T47D (cell line): ENCODE results near the gene SACM1L.
"Not testable (repeated sequence)": the region's sequence is repeated elsewhere in the genome, so short reads cannot be mapped to it uniquely, and the experiment has no call there.

Experiments
- DNase-seq, 2 experiments: peaks; one replicate each; pipeline versions ENCODE4 v3.0.0 to v3.0.0-alpha.2; 2011 to 2012; ENCODE audit warnings: low read depth in 1 of 2, low spot score in 1 of 2
- JUND ChIP-seq: IDR thresholded peaks from 2 replicates; pipeline ENCODE4 v1.6.1; 2012; ENCODE audit warnings: low read depth
- in situ Hi-C: cut with HindIII; loops from 2 replicates; pipeline ENCODE4 v1.10.0; 2016; ENCODE audit warnings: low sequenced_read_pairs, low pct_unique_long_range_greater_than_20kb

SACM1L gene

DNA sequence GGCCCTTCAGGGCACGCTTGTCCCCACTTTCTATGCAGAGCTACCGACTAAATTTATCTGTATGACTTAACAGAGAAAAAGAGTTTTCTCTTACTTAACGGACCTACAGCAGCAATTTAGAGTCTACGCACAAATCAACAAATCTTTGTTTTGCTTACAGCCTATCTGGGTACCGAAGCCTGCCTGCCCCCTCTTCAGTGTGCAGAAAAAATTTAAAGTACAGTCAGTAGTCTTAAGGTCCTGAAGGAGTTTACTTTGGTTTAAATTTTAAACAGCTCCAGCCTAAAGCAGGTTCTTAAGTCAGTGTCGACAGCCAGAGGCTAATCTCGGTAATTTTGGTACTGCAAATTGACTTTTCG lies 570 bp downstream of the SACM1L start:
- in situ Hi-C loops: no loop called here
- no peak for DNase-seq
- TF ChIP-seq JUND: no peak

DNA sequence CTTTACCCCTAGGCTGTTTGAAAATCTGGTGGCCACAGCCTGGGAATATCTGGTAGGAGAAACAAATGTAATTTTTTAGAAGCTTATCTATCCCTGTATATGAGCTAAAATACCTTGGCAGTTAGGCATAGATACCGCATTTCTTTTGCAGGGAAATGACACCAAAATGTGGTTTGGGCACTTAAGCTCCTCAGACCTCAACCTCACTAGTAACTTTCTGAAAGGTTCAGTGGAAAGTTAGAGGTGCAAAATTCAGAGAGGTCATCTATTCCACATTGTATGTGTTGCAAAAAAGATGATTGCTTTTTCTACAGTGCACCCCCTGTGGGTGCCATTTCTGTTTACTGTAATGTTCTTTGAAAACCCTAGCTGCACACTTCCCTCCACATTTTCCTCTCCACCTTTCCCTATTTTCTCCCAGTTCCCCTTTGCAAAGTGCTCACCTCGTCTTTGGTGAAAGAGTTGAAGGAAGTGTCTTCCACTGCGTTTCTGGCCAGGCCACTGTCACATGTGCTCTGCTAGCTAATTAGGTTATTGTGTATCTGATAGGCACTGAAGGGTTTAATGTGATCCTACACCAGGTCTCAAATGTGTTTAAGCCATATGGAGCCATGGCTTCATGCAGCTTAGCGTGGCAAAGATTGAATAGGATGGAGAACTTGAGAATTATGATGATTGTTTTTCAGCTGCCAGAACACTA lies 1.3 kb downstream of the SACM1L start:
- no peak for DNase-seq
- no peak for TF ChIP-seq JUND
- in situ Hi-C loops: no loop called here

DNA sequence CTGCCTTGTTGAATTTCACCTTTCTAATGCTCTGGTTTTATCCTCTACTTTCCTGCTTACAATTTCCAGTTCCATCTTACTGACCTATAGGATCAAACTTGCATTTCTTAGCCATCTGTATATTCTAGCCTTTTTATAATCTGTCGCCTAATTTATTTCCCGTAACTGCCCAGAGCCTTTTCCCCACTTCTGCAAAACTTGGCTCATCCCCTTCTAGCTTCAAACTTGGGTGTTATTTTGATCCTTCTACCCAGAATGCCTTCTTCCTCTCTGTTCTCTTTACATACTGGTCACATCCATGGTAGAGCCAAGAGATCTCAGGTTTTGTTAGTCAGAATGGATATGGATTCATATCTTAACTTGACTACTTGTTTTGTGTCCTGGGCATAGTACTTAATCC lies 2.6 kb downstream of the SACM1L start:
- DNase-seq: no peak
- no peak for TF ChIP-seq JUND
- in situ Hi-C loops: no loop called here

DNA sequence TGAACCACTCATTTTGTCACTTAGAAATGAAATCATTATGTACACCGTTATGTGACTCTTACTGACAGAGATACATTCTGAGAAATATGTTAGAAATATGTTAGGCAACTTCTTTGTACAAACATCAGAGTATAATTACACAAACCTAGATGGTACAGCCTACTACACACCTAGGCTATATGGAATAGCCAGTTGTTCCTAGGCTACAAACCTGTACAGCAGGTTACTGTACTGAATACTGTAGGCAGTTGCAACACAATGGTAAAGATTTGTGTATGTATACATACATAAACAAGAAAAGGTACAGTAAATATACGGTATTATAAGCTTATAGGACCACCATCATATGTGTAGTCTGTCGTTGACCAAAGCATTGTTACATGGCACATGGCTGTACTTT lies 3.7 kb downstream of the SACM1L start:
- in situ Hi-C loops: no loop called here
- no peak for TF ChIP-seq JUND
- peak in 1 of 2 experiments; percentile 71 for DNase-seq

DNA sequence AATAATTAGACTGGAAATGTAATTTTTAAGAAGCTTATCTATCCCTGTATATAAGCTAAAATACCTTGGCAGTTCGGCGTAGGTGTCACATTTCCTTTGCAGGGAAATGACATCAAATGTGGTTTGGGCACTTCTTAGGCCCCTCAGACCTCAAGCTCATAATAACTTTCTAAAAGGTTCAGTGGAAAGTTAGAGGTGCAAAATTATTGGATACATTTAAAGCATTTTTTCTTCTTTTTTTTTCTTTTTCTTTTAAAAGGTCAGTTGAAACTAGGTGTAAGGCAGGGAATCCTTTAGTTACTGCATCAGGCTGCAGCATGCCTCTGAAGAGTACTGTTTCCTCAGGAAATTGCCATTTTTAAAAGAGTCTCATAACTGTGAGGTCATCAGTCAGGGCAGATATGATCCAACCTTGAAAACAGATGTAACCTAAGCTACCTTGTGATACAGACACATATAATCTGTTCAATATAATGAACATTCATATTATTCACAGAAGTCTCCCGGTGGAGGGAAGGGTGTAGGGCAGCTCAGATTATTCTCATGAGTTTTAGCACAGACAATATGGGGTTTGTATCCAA lies 4.8 kb downstream of the SACM1L start:
- in situ Hi-C loops: no loop called here

DNA sequence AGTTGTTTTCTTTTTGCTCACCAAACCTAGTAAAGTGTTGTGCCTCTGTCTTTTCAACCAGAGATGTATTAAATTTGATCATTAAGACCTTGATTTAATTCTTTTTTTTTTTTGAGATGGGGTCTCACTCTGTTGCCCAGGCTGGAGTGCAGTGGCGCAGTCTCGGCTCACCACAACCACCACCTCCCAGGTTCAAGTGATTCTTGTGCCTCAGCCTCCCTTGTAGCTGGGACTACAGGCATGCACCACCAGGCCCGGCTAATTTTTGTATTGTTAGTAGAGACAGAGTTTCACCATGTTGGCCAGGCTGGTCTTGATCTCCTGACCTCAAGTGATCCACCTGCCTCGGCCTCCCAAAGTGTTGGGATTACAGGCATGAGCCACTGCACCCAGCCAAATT lies 6.0 kb downstream of the SACM1L start:
- in situ Hi-C loops, DNase-seq: not testable (repeated sequence)

More for the DNA sequence above, 4.8 kb downstream of the SACM1L start:
- DNase-seq: no peak
- TF ChIP-seq JUND: no peak

DNA sequence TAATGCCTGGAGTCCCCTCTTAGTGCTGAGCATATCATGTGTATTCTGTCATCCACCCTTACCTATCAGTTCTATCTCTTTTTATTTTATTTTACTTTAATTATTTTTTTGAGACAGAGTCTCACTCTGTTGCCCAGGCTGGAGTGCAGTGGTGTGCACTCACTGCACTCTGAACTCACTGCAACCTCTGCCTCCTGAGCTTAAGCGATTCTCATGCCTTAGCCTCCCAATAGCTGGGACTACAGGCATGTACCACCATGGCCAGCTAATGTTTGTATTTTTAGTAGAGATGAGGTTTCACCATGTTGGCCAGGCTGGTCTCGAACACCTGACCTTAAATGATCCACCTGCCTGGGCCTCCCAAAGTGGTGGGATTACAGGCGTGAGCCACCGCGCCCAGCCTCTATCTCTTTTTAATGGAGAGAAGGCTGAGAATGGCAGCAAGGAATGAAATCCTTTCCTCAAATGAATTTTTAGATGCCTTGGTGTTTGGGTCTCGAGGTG lies 11.4 kb downstream of the SACM1L start:
- in situ Hi-C loops: no loop called here
- TF ChIP-seq JUND: no peak
- no peak for DNase-seq

DNA sequence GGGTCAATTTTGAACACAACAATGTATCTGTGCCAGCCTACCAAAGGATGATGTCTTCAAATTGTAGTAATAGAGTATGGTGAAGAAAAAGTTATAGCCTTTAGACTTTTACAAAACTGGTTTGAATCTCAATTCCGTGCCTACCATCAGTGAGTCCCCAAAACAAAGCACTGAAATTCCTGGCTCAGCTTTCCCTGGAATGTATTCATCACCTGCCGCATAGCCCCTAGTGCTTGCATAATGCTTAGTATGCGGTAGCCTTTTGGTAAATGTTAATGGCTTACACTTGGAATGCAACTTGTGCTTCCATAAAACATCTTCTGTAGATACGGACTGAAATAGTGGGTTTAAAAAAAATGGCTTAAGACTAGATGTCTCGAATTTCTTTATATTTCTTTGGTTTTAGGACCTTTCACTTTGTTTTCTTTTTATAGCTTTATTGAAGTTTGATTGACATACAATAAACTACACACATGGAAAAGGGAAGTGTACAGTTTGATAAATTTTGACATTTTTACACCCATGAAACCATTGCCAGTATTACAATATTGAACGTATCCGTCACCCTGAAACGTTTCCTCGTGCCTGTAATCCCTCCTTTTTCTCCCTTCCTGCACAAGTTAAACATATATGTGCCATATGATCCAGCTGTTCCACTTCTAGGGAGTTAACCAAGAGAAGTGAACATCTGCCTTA lies 12.1 kb downstream of the SACM1L start:
- in situ Hi-C loops: no loop called here
- DNase-seq: no peak
- no peak for TF ChIP-seq JUND

DNA sequence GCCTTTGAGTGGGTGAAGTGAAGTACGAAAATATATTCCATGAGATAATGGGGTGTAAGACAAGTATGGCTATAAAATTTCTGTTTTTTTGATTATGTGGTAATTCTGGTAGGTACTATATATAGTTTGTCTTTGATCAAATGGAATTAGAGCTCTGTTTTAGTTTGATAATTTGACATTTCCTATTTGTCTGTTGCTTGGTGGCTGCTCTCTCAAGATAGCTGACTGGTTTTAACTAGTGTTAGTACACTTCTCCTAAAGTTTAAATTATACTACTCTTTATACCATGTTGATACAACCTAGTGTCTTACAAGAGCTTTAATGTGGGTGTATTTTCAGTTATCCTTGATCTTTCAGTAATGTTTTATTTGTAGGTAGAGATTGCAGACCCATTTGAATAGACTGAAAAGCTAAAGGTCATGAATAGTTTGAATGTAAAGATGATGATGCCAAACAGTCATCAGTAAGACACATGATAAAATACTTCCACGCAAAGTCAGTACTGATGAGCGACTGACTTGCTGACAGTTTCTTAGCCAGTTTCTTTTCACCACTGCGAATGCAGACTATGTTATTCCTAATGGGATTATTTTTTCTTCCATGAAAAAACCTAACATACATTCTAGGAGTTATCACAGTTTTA lies 15.2 kb downstream of the SACM1L start:
- DNase-seq: no peak
- no peak for TF ChIP-seq JUND
- in situ Hi-C loops: no loop called here

DNA sequence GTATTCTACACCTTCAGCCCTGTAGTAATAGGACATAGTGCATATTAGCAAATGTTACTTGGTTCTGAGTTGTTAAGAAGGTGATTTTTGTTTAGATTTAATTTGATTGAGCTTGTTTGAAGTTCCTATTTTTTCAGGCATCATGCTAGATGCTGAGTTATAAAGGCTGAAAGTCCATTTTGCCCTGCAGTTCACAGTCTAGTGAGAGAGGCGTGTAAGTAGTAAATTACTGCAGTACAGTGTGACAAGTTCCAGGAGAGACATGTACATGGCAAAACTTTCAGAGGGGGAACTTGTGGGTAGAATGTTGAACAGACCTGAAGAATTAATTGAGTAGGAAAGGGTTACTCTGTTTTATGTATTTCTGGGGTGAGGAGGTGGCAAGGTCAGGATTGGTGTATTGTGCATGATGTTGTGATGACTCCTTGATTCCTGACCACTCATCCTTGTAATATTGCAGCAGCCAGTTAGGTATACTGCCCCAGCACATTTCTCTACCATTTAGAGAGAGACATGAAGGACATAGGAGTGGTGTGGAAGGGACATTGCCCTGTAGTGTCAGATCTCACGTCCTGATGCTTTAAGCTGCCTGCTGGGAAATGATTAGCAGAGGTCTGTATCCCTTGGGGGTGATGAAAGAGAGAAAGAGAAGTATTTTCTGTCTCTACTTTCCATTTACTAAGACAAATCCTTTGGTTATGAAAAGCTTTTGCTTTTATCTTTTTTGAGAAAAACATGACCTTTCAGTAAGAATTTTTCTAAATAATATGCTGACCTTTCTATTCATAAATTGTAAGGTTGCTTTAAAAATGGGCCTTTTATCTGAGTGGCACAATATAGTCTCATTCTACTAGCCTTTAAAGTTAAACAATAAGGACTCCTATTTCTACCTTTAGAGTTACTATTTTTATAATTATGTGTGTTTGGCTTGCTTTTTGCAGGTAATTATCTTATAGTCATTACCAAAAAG lies 16.9 kb downstream of the SACM1L start:
- in situ Hi-C loops: no loop called here
- DNase-seq: no peak
- no peak for TF ChIP-seq JUND

DNA sequence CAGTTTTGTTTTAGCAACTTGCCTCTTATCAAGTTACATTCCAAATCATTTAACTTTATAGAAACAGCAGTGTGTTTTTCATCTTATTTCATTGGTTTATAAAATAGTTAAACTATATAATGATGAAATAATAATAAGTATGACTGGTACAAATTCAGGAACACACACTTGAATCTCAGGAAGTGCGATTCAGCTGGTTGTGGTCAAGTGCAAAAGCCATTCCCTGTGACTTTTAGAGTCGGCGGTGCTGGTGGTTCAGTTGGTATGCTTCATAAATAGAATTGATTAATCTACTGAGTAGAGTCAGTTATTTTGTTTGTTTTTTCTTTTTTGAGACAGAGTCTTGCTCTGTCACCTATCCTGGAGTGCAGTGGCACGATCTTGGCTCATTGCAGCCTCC lies 22.7 kb downstream of the SACM1L start:
- no peak for TF ChIP-seq JUND
- no peak for DNase-seq
- in situ Hi-C loops: no loop called here
